Suppressor macrophage treated with lipopolysaccharide for 4 hours (primary cell): ENCODE results near the gene POLD3.
"Not testable (repeated sequence)": the region's sequence is repeated elsewhere in the genome, so short reads cannot be mapped to it uniquely, and the experiment has no call there.

Experiments
- DNase-seq: peaks from one replicate; pipeline ENCODE4 v3.0.0-alpha.2; 2020

POLD3 gene

GRCh38 chr11:74583024-74583624, 9.3 kb upstream of the POLD3 start:
- no peak for DNase-seq

- DNase-seq: not testable (repeated sequence)
Measured at GRCh38 chr11:74590492-74590891, 1.9 kb upstream of the POLD3 start.

GRCh38 chr11:74592063-74592440, 330 bp upstream of the POLD3 start:
- DNase-seq: no peak

- DNase-seq: no peak
Measured at GRCh38 chr11:74593463-74593862, 1.1 kb downstream of the POLD3 start.

- DNase-seq: no peak
Measured at GRCh38 chr11:74602637-74603556, 10.5 kb downstream of the POLD3 start.

GRCh38 chr11:74603845-74604244, 11.5 kb downstream of the POLD3 start:
- DNase-seq: no peak

GRCh38 chr11:74604311-74604710, 11.9 kb downstream of the POLD3 start:
- DNase-seq: no peak

GRCh38 chr11:74605403-74605802, 13.0 kb downstream of the POLD3 start:
- no peak for DNase-seq

- DNase-seq: no peak
Measured at GRCh38 chr11:74608431-74608830, 16.0 kb downstream of the POLD3 start.

- DNase-seq: peak; percentile 84
Measured at GRCh38 chr11:74611369-74611861, 19.0 kb downstream of the POLD3 start.

- DNase-seq: no peak
Measured at GRCh38 chr11:74612877-74613276, 20.5 kb downstream of the POLD3 start.

GRCh38 chr11:74615311-74615710, 22.9 kb downstream of the POLD3 start:
- peak; percentile 71 for DNase-seq

- no peak for DNase-seq
Measured at GRCh38 chr11:74615988-74616387, 23.6 kb downstream of the POLD3 start.

GRCh38 chr11:74620531-74620930, 28.1 kb downstream of the POLD3 start:
- no peak for DNase-seq

- DNase-seq: no peak
Measured at GRCh38 chr11:74626130-74626529, 33.7 kb downstream of the POLD3 start.

GRCh38 chr11:74626604-74627003, 34.2 kb downstream of the POLD3 start:
- no peak for DNase-seq

- DNase-seq: no peak
Measured at GRCh38 chr11:74627381-74627780, 35.0 kb downstream of the POLD3 start.

- peak; percentile 62 for DNase-seq
Measured at GRCh38 chr11:74630043-74630442, 37.7 kb downstream of the POLD3 start.

- peak; percentile 27 for DNase-seq
Measured at GRCh38 chr11:74633406-74634393, 41.3 kb downstream of the POLD3 start.

GRCh38 chr11:74634537-74634936, 42.2 kb downstream of the POLD3 start:
- no peak for DNase-seq

- peak; percentile 74 for DNase-seq
Measured at GRCh38 chr11:74636630-74637184, 44.3 kb downstream of the POLD3 start.

- no peak for DNase-seq
Measured at GRCh38 chr11:74637700-74638099, 45.3 kb downstream of the POLD3 start.

- no peak for DNase-seq
Measured at GRCh38 chr11:74638869-74639268, 46.5 kb downstream of the POLD3 start.
